ENCODE results near the gene GRK7.

DNA sequence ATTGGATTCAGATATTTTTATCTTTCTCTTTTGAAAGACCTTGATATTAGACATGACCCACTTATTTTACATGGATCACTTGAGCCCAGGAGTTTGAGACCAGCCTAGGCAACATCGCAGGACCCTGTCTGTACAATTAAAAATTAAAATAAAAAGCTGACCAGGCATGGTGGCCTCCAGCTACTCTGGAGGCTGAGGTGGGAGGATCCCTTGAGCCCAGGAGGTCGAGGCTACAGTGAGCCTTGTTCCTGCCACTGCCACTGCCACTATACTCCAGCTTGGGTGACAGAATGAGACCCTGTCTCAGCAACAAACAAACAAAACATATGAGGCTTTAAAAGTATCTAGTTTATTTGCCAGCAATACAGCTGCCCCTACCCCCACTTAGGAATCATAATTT is 23.5 kb upstream of the GRK7 start:
- TF ChIP-seq, protein P1, sequence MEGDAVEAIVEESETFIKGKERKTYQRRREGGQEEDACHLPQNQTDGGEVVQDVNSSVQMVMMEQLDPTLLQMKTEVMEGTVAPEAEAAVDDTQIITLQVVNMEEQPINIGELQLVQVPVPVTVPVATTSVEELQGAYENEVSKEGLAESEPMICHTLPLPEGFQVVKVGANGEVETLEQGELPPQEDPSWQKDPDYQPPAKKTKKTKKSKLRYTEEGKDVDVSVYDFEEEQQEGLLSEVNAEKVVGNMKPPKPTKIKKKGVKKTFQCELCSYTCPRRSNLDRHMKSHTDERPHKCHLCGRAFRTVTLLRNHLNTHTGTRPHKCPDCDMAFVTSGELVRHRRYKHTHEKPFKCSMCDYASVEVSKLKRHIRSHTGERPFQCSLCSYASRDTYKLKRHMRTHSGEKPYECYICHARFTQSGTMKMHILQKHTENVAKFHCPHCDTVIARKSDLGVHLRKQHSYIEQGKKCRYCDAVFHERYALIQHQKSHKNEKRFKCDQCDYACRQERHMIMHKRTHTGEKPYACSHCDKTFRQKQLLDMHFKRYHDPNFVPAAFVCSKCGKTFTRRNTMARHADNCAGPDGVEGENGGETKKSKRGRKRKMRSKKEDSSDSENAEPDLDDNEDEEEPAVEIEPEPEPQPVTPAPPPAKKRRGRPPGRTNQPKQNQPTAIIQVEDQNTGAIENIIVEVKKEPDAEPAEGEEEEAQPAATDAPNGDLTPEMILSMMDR (IDR thresholded peaks at IDR 0.05) = no peak
- no peak for TF ChIP-seq POLR2A (IDR thresholded peaks at IDR 0.05)

All from transverse colon (tissue), 3 donors.